NT2/D1 (cell line): Measurements from ENCODE around the gene KRT81.

Experiments
- SUZ12 ChIP-seq: IDR thresholded peaks from 2 replicates; pipeline ENCODE4 v1.6.1; 2011; ENCODE audit not compliant: insufficient read length, insufficient read depth; ENCODE audit errors: extremely low read depth
- YY1 ChIP-seq: IDR thresholded peaks from 2 replicates; pipeline ENCODE4 v1.6.1; 2011; ENCODE audit not compliant: insufficient read length, insufficient read depth
- ZNF274 ChIP-seq: IDR thresholded peaks from 2 replicates; pipeline ENCODE4 v1.6.1; 2011; ENCODE audit warnings: mild to moderate bottlenecking, low read depth, low read length

DNA sequence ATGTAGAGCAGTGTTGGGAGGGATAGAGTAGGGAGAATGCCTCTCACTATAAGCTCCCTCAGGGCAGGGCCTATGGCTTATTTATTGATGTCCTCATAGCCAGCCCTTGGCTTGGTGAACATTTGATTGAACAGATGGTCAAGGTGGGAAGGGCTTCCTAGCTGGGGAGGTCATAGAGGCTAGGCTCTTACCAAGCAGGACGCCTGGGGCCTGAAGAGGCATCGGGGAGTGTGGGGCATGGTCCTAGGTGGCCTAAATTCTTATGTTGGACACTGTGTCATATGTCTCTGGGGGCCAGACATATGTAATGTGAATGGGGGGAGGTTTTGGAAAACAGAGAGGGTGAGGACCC, 34.8 kb downstream of the KRT81 start:
- TF ChIP-seq SUZ12, result no peak
- TF ChIP-seq ZNF274, result no peak
- no peak for TF ChIP-seq YY1
